ENCODE data around the gene SP140L. TPM values are rescaled to one million over a fixed set of nuclear protein-coding genes. Genes with fewer than 3 reads are reported as not detected.
A peak's percentile ranks its signal among the peaks of the same experiment; 100 is the strongest.

Gene SP140L
- total RNA-seq, 3 donors from 2014 or later (not counting 1 experiment from before 2014, with no cell fraction given), result 58.4 to 92.6 (median 73.4) TPM

- TF ChIP-seq CTCF (IDR thresholded peaks at IDR 0.05), result no peak
- peaks cover 22% of the 10 kb centered on the region for H3K36me3 ChIP-seq (ENCODE audit: control insufficient read depth, insufficient read depth, low read length)
- 0% methylated on average over 1 of the region's 4 CpGs for WGBS (ENCODE audit: insufficient coverage)
- Mint-ChIP-seq H3K27ac (peak overlapping the region; percentile 86 to 98), H3K27me3 (ENCODE audit: low read depth in 2 of 2) (no peaks in the 10 kb centered on the region), H3K4me1 (peaks cover 83 to 84% of the 10 kb centered on the region in 2 donors), H3K4me3 (peak overlapping the region; percentile 89), H3K36me3 (peaks cover 7% of the 10 kb centered on the region), H3K9me3 (no peaks in the 10 kb centered on the region)
- intact Hi-C loops (cut with micrococcal nuclease), result loop anchor here (5.0 to 10.0 kb wide), 4 partner anchors 90 to 377 kb away; partner anchors contain the start of genes SP140 and SP140L
- peak overlapping the region; percentile 85 for H3K4me3 ChIP-seq (ENCODE audit: low read length)
- H3K27ac ChIP-seq (ENCODE audit: low read length), result peak overlapping the region; percentile 35
- no peaks in the 10 kb centered on the region for H3K9me3 ChIP-seq (ENCODE audit: control insufficient read depth, insufficient read depth, low read length)
- H3K27me3 ChIP-seq (ENCODE audit: control insufficient read depth, insufficient read depth, low read length), result no peaks in the 10 kb centered on the region
- ATAC-seq, result no peak
- H3K4me1 ChIP-seq (ENCODE audit: control insufficient read depth, insufficient read depth, low read length), result peaks cover 41% of the 10 kb centered on the region
- DNase-seq, result peak in 1 of 2 donors; percentile 22
Observed at GRCh38 chr2:230417436-230417835, 90.4 kb downstream of the SP140L start.

- intact Hi-C loops (cut with micrococcal nuclease), result loop anchor here (5.0 to 10.0 kb wide), 4 partner anchors 91 to 376 kb away; partner anchors contain the start of genes SP140 and SP140L
- peak overlapping the region; percentile 89 for H3K4me3 Mint-ChIP-seq
- no peaks in the 10 kb centered on the region for H3K9me3 Mint-ChIP-seq
- no peak for TF ChIP-seq CTCF (IDR thresholded peaks at IDR 0.05)
- Histone ChIP-seq H3K4me1 (ENCODE audit: control insufficient read depth, insufficient read depth, low read length) (peaks cover 34% of the 10 kb centered on the region), H3K9me3 (ENCODE audit: control insufficient read depth, insufficient read depth, low read length) (no peaks in the 10 kb centered on the region), H3K4me3 (ENCODE audit: low read length) (peak overlapping the region; percentile 85), H3K27ac (ENCODE audit: low read length) (peak overlapping the region; percentile 1), H3K36me3 (ENCODE audit: control insufficient read depth, insufficient read depth, low read length) (peaks cover 32% of the 10 kb centered on the region), H3K27me3 (ENCODE audit: control insufficient read depth, insufficient read depth, low read length) (no peaks in the 10 kb centered on the region)
- 38% methylated on average over 5 of the region's 9 CpGs for WGBS (ENCODE audit: insufficient coverage)
- peak overlapping the region; percentile 86 to 98 for H3K27ac Mint-ChIP-seq
- peaks cover 83 to 91% of the 10 kb centered on the region in 2 donors for H3K4me1 Mint-ChIP-seq
- no peaks in the 10 kb centered on the region for H3K27me3 Mint-ChIP-seq (ENCODE audit: low read depth in 2 of 2)
- DNase-seq (peak in 1 of 2 donors; percentile 12), ATAC-seq (no peak)
- peaks cover 8% of the 10 kb centered on the region for H3K36me3 Mint-ChIP-seq
Observed at GRCh38 chr2:230418341-230419016, 91.5 kb downstream of the SP140L start.

- DNase-seq, result peak in 1 of 2 donors; percentile 8
- peaks cover 15% of the 10 kb centered on the region for H3K36me3 Mint-ChIP-seq
- TF ChIP-seq CTCF (IDR thresholded peaks at IDR 0.05), result no peak
- WGBS (ENCODE audit: insufficient coverage), result 81% methylated on average over 4 of the region's 4 CpGs
- H3K4me1 Mint-ChIP-seq, result peaks cover 87 to 95% of the 10 kb centered on the region in 2 donors
- H3K4me1 ChIP-seq (ENCODE audit: control insufficient read depth, insufficient read depth, low read length), result peaks cover 40% of the 10 kb centered on the region
- no peak overlapping the region for H3K4me3 ChIP-seq (ENCODE audit: low read length)
- H3K4me3 Mint-ChIP-seq, result peak overlapping the region; percentile 89
- no peak overlapping the region for H3K27ac ChIP-seq (ENCODE audit: low read length)
- intact Hi-C loops (cut with micrococcal nuclease), result loop anchor here (5.0 to 10.0 kb wide), 4 partner anchors 92 to 376 kb away; partner anchors contain the start of genes SP140 and SP140L
- peak overlapping the region; percentile 86 to 98 for H3K27ac Mint-ChIP-seq
- H3K27me3 ChIP-seq (ENCODE audit: control insufficient read depth, insufficient read depth, low read length), result no peaks in the 10 kb centered on the region
- H3K36me3 ChIP-seq (ENCODE audit: control insufficient read depth, insufficient read depth, low read length), result peaks cover 38% of the 10 kb centered on the region
- no peaks in the 10 kb centered on the region for H3K9me3 ChIP-seq (ENCODE audit: control insufficient read depth, insufficient read depth, low read length)
- ATAC-seq, result no peak
- no peaks in the 10 kb centered on the region for H3K9me3 Mint-ChIP-seq
- H3K27me3 Mint-ChIP-seq (ENCODE audit: low read depth in 2 of 2), result no peaks in the 10 kb centered on the region
Observed at GRCh38 chr2:230419181-230419580, 92.2 kb downstream of the SP140L start.
